Right renal pelvis (tissue), 4 donors: ENCODE measurements around the gene PRXL2B. TPM values are rescaled to one million over a fixed set of nuclear protein-coding genes. Genes with fewer than 3 reads are reported as not detected.
"Not testable (repeated sequence)": the region's sequence is repeated elsewhere in the genome, so short reads cannot be mapped to it uniquely, and the experiment has no call there.

Experiments
- DNase-seq, 4 donors: peaks; one replicate each; pipeline ENCODE4 v3.0.0-alpha.2; 2013; ENCODE audit warnings: low read depth in 4 of 4, low spot score in 3 of 4, missing footprints in 1 of 4
- polyA plus RNA-seq, 4 donors: library from polyadenylated mRNA; unstranded; fragments of 120-200 nt; gene quantifications; one replicate each; pipeline ENCODE4 v1.2.1, GENCODE V29; 2013; ENCODE audit not compliant: insufficient read length in 4 of 4

The PRXL2B gene
- polyA plus RNA-seq, 4 donors, result 37.4 to 51.2 (median 39.9) TPM

- no peak for DNase-seq
Observed at GRCh38 chr1:2564006-2564814, 22.4 kb upstream of the PRXL2B start.

- no peak for DNase-seq
Observed at GRCh38 chr1:2564815-2565374, 21.7 kb upstream of the PRXL2B start.

GRCh38 chr1:2566101-2567045 lies 20.2 kb upstream of the PRXL2B start:
- no peak for DNase-seq

GRCh38 chr1:2567083-2567679 lies 19.4 kb upstream of the PRXL2B start:
- DNase-seq, result no peak

- DNase-seq, result not testable (repeated sequence)
Observed at GRCh38 chr1:2568187-2568816, 18.3 kb upstream of the PRXL2B start.

GRCh38 chr1:2569060-2569459 lies 17.5 kb upstream of the PRXL2B start:
- no peak for DNase-seq

GRCh38 chr1:2569703-2570102 lies 16.9 kb upstream of the PRXL2B start:
- not testable (repeated sequence) for DNase-seq

- no peak for DNase-seq
Observed at GRCh38 chr1:2570332-2570731, 16.2 kb upstream of the PRXL2B start.

- no peak for DNase-seq
Observed at GRCh38 chr1:2571348-2571747, 15.2 kb upstream of the PRXL2B start.

GRCh38 chr1:2573250-2573920 lies 13.2 kb upstream of the PRXL2B start:
- no peak for DNase-seq

GRCh38 chr1:2574350-2574749 lies 12.2 kb upstream of the PRXL2B start:
- no peak for DNase-seq

GRCh38 chr1:2575801-2576663 lies 10.5 kb upstream of the PRXL2B start:
- DNase-seq, result no peak

GRCh38 chr1:2577565-2578075 lies 9.0 kb upstream of the PRXL2B start:
- DNase-seq, result not testable (repeated sequence)

GRCh38 chr1:2578758-2579118 lies 7.8 kb upstream of the PRXL2B start:
- no peak for DNase-seq

- DNase-seq, result no peak
Observed at GRCh38 chr1:2580691-2581090, 5.9 kb upstream of the PRXL2B start.

- DNase-seq, result no peak
Observed at GRCh38 chr1:2582391-2582790, 4.2 kb upstream of the PRXL2B start.

GRCh38 chr1:2583331-2583791 lies 3.2 kb upstream of the PRXL2B start:
- no peak for DNase-seq

- DNase-seq, result no peak
Observed at GRCh38 chr1:2583871-2584351, 2.7 kb upstream of the PRXL2B start.
